Stimulated activated CD4-positive, alpha-beta T cell treated with anti-CD3 and anti-CD28 coated beads, Interleukin-4, amount 100 ng/mL, for 1 hour (primary cell): ENCODE measurements around the gene HNRNPA1L2.
"Not testable (repeated sequence)": the region's sequence is repeated elsewhere in the genome, so short reads cannot be mapped to it uniquely, and the experiment has no call there.

Experiments used
- DNase-seq: peaks from one replicate; pipeline ENCODE4 v3.0.0-alpha.2; 2020

Gene HNRNPA1L2

GRCh38 chr13:52650731-52651130 lies 8.5 kb downstream of the HNRNPA1L2 start:
- DNase-seq, result no peak

DNA sequence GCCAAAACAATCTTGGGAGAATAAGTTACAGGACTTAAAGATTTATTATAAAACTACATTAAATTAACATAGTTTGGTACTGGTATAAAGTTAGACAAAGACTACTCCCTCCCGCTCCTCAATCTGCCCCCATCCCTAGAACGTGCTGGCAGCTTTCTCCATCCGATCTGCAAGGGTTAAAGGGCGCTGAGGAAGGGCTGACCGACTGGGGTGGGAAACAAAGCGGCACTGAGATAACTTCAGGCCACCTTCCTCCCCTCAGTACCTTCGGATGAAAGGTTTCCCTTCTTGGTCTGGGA lies 9.6 kb downstream of the HNRNPA1L2 start:
- no peak for DNase-seq

DNA sequence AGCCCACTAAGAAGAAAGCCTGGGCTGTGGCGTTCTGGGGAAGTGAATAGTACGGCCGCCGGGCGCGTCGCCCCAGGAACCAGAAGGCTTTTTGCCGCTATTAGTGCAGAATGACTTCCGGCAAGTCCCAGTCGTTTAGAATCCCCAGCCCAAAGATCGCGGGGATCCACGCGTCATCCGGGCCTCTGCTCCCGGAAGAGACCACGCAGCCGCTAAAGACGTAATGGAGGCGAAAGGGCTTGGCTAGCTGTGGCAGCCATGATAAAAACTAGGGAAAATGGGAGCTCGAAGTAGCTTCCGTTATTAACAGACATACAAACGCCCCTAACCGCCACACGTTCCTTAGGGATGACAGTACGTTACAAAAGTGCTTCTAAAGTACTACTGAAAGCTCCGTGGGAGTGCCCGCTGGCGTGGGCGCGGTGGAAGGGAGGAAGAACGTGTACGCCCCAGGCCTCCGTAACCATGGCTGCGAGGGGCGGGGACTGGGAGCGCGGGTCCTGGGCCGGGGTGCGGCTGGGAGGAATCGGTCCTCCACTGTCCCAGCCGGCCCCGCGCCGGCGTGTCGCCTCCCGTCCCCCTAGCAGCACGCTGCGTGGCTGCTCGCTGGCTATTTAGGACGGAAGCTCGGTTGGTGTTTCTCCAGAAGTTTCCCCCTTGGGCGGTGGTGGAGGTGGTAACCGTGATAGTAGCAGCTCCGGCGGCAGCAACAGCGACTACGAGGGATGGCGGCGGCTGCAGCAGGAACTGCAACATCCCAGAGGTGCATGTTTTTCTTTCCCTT lies 10.2 kb downstream of the HNRNPA1L2 start, which contains the start of gene SUGT1:
Gene SUGT1 (plus strand): TSS at position 641 of the 784 bp plus-strand sequence. CDS start 85 bp downstream, at position 726.
- DNase-seq, result peak; percentile 97

DNA sequence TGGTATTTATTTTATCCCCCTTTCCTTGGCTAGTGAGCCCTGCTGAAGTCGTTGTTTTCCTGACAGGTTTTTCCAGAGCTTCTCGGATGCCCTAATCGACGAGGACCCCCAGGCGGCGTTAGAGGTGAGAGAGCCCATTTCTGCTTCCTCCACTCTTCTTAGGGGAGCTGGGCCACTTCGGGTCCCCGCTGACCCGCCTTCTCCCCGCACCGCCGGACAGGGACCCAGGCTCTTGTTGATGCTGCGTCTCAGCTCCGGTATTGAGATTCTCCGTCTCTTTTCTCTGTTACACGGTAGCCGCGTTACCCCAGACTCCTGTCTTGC lies 10.7 kb downstream of the HNRNPA1L2 start:
- DNase-seq, result no peak

GRCh38 chr13:52659340-52659739 lies 17.1 kb downstream of the HNRNPA1L2 start:
- DNase-seq, result no peak

DNA sequence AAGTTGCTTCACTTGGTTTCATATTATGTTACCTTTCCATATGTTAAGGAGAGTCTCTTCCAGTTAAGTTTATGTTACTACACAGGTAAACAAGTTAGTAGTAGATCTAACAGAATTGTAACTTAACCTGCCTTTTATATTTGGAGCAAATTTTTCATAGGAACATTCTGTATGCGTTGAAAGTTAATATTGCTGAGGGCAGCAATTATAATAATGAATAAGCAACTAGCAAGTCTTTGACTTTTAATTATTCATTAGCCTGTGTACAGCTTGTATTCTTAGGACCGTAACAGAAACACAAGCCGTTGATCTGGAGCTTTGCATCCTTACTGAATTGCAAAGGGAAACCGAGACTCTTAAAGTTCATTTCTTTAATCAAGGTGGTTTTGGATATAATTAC lies 22.0 kb downstream of the HNRNPA1L2 start:
- DNase-seq, result no peak

DNA sequence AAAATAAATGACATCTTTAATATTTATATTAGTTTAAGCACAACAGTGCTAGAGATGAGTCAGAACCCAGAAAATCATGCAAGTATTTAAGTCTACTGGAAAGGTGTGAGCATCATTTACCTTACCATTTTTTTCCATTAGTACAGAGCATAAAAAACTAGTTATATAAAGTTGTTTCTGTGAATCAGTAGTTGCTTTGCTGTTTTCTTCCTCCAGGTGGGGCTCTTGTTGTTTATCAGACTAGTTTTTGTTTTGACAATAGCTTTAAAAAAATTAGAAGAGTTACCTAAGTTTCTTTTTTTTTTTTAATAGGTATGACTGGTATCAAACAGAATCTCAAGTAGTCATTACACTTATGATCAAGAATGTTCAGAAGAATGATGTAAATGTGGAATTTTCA lies 23.1 kb downstream of the HNRNPA1L2 start:
- no peak for DNase-seq

GRCh38 chr13:52669677-52670076 lies 27.4 kb downstream of the HNRNPA1L2 start:
- no peak for DNase-seq

GRCh38 chr13:52670726-52671125 lies 28.5 kb downstream of the HNRNPA1L2 start:
- no peak for DNase-seq

DNA sequence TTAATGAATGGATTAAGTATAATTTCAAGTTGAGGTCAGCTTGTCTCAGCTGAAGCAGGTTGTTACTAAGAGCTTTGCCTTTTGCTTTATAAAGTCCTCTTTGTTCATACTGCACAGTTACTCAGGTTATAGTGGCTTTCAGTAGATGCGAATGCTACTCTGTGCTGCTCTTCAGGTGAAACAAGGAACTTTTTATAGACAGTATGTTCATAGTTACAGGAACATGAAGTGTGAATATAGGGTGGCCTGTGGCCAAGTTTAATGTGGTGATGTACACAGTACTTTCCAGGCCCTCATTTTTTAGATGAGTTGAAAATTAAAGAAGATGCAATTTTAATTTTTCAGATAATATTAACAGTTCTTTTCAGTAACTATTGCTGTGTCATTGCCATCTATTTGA lies 31.2 kb downstream of the HNRNPA1L2 start:
- DNase-seq, result no peak

- DNase-seq, result no peak
These were observed 35.6 kb downstream of the HNRNPA1L2 start for GRCh38 chr13:52677823-52678222.

DNA sequence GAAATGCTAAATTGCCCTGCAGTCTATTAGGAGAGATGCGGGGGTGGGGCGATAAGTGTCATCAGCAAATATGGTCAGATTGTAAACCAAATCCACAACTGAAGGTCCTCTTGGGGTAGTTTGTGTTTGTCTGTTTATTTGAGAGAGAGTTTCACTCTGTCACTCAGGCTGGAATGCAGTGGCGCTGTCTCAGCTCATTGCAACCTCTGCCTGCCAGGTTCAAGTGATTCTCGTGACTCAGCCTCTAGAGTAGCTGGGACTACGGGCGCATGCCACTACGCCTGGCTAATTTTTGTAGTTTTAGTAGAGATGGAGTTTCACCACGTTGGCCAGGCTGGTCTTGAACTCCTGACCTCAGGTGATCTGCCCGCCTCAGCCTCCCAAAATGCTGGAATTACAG lies 43.6 kb downstream of the HNRNPA1L2 start:
- DNase-seq, result not testable (repeated sequence)

DNA sequence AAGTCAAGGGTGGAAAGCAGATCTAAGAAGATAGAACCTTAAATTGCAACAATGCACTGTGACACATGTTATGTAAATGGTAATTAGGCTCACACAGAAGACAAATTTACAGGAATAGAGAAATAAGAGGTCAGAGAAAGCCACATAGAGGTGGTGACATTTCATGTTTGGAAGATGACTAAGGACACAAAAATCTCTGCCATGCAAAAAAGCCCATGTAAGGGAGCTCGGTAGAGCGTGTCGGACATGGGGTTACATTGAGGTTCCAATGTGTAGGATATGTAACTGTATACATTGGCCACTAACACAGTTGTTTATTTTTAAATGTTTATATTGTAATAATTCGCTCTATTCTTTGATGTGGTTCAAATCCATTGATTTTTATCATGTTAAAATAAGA lies 44.1 kb downstream of the HNRNPA1L2 start:
- no peak for DNase-seq
